Activated CD4-positive, alpha-beta T cell treated with anti-CD3 and anti-CD28 coated beads for 1 hour (primary cell): ENCODE results near the gene GRIK5.
"Not testable (repeated sequence)": the region's sequence is repeated elsewhere in the genome, so short reads cannot be mapped to it uniquely, and the experiment has no call there.

Experiments used
- DNase-seq: peaks from one replicate; pipeline ENCODE4 v3.0.0-alpha.2; 2020

Gene GRIK5

DNA sequence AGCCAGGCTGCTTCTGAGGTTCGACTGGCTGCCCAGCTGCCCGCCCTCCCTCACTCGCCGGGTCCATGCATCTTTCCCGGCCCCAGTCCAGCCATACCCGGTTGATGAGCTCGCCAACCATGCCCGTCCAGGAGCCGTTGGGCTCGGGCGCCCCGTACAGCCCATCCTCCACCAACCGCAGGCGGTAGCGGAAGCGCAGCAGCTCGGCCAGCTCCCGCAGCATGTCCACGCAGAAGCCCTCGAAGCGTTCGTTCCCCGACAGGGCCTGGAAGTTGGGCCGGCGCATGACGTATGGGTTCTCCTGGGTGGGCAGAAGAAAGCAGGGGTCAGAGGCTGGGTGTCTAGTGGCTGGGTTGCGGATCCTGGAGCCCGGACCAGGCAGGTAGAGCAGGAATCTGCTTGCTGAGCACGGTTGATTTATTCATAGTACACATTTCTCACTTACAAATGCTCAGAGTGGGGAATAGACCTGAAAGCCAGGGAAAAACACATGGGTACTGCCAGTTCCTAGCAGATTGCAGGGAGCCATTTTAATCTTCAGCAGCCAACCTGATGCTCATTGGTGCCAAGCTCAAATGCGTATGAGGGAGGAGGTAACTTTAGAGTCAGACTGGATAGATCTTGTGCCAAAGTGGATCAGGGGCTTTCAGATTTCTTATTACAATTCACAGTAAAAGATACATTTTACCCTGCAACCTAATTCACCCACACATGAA is 27.4 kb downstream of the GRIK5 start:
- no peak for DNase-seq

DNA sequence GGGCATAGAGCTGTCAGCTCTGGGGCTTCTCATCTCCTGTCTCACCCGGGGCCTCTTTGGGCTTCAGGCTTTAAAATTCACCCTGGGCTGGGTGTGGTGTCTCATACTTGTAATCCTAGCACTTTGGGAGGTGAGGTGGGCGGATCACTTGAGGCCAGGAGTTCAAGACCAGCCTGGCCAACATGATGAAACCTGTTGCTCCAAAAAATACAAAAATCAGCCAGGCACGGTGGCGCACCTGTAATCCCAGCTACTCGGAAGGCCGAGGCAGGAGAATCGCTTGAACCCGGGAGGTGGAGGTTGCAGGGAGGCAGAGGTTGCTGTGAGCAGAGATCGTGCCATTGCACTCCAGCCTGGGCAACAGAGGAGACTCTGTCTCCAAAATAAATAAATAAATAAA is 29.5 kb downstream of the GRIK5 start:
- not testable (repeated sequence) for DNase-seq

DNA sequence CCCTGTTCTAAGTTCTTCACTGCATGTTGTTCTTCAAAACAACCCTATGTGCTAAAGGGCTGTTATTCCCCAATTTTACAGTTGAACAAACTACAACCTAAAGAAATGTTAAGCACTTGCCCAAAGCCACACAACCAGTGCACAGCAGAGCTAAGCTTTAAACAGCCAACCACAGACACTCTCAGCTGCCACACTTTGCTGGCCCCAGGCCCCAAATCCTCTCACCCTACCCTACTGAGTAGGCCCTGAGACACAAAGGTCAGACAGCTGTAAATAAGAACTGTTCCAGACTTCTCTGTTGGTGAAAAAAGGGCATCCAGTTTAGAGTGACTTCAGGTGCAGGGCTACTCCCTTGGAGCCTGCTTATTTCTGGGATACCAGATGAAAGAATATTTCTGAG is 30.0 kb downstream of the GRIK5 start:
- DNase-seq, result no peak

DNA sequence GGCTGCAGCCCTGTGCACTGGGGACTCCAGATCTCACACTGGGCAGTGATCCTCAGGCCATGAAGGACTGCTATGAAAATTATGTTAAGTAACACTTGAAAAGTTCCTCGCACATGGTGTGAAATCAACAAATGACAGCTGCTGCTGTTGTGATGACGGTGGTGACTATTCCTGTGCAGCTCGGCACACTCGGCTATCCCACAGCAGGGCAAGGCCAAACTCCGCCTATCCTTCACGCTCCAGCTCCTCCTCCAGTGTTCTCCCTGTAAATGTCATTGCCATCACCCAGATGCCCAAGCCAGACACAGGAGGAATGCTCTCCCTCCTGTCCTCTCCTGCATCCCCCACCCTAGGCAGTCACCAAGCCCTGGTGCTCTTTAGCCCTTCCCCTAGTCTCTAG is 31.3 kb downstream of the GRIK5 start:
- DNase-seq, result no peak

DNA sequence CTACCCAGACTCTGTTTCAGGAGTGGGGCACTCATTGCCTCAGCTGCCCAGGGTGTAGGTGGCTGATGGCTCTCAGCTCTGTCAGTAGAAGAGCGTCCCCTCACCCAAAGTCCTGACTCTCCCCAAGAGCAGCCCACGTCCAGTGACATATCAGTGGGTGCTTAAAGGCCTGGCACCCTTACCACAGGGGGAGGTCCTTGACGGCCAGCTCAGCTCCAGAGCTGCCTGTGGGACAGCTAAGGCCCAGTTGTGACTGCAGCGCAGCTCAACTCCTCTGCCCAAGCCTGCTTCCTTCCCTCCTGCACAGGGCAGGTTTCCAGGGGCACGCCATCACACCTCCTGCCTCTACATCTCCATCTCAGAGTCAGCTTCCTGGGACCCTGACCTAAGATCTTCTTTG is 32.4 kb downstream of the GRIK5 start:
- DNase-seq, result no peak

DNA sequence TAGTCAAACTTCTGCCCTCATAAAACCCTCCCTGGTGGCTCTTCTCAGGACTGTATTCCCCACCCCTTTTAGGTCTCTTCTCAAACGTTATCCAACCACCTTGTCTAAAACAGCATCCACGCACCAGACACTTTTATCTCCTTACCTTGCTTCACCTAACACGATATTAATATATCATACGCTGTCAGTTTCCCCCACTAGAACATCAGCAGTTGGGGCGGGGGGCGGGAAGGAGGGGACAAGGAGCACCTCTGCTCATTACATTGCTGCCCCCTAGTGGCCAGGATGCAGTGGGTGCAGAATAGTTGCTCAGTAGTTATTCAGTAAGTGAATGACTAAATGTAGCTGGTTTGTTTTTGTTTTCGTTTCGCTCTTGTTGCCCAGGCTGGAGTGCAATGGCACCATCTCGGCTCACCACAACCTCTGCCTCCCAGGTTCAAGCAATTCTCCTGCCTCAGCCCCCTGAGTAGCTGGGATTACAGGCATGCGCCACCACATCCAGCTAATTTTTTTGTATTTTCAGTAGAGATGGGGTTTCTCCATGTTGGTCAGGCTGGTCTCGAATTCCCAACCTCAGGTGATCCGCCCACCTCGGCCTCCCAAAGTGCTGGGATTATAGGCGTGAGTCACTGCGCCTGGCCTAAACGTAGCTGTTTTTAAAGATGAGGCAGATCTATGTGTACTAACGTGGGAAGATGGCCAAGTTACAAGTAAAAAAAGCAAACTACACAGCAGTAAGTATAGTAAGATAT is 35.2 kb downstream of the GRIK5 start:
- DNase-seq, result peak; percentile 45

DNA sequence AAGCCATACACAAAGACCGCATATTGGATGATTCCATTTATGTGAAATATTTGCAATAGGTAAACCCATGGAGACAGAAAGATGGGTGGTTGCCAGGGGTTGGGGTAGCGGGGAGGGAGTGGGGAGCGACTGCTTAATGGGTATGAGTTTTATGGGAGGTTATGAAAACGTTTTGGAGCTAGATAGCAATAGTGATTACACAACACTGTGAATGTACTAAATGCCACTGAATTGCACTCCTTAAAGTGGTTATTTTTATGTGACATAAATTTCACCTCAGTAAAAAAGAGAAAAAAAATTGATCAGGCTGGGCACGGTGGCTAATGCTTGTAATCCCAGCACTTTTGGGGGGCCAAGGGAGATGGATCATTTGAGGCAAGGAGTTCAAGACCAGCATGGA is 36.6 kb downstream of the GRIK5 start:
- DNase-seq, result no peak

DNA sequence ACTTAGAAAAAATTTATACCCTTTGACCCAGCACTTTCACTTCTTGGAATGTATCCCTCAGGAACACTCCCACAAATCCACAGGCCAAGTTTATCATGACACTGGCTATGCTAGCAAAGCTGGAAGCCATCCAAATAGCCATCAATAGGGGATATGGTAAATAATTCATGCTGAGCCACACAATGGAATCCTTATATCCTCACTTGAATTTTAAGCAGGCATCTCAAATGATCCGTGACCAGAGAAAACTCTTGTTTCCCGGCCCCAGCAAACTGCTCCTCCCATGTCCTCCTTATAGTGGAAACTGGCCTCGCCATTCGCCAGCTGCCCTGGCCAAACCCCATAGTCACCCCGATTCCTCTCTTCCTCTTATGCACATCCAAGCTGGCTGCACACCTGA is 37.6 kb downstream of the GRIK5 start:
- no peak for DNase-seq

DNA sequence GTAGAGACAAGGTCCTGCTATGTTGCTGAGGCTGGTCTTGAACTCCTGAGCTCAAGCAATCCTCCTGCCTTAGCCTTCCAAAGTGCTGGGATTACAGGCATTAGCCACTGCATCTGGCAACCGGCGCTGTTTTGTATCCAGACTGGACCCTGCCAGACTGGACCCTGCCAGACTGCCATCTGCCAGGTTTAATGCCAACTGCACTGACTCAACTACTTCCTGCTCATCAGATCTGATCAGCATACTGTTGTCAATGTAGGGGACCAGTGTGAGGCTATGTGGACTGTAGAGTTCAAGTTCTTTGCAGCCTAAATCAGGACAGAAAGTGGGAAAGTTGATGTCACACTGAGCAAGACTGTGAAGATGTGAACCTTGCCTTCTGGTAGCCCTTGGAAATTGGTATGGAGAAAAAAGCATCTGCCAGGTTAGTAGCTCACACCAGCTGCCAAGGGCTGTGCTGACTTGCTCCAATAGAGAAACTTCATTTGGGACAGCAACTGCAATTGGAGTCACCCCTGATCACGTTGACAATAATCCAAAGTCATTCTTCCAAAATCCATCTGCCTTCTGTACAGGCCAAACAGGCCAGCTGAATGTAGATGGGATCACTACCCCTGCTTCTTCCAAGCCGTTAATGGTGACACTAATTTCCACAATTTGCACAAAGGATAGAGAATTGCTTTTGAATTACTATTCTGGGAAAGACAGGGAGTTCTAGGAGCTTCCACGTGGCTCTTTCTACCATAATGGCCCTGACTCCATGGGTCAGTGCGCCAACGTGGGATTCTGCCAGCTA is 39.2 kb downstream of the GRIK5 start:
- DNase-seq, result no peak

DNA sequence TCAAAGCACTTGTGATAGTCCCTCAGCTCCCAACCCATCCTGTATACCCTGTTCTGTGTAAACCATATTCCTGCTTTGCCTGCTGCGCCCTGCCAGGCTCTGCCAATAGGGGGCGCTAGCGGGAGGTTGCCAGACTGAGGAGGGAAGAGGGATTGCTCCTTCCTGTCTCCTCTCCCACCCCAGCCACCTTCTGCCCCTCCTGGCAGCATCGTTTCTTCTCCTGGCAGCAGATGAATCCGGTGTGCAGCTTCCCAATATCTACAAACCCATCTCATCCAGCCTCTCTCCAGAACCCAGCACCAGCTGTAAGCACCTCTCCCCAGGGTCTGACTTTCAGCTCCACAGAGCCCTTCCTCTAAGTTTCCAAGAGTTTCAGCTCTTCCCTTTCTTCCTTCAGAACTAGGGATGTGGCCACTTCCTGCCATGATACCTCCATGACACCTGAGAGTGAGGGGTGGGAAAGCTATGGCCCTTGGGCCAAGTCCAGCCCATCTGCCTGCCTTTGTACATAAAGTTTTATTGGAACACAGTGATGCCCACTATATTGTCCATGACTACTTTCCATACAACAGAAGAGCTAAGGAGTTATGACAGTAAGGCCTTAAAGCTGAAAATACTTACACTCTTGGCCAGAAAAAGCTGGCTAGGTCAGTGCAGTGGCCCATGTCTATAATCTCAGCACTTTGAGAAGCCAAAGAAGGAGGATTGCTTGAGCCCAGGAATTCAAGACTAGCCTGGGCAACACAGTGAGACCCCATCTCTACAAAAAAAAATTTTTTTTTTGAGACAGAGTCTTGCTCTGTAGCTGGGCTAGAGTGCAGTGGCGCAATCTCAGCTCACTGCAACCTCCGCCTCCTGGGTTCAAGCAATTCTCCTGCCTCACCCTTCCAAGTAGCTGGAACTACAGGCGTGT is 41.4 kb downstream of the GRIK5 start:
- no peak for DNase-seq

DNA sequence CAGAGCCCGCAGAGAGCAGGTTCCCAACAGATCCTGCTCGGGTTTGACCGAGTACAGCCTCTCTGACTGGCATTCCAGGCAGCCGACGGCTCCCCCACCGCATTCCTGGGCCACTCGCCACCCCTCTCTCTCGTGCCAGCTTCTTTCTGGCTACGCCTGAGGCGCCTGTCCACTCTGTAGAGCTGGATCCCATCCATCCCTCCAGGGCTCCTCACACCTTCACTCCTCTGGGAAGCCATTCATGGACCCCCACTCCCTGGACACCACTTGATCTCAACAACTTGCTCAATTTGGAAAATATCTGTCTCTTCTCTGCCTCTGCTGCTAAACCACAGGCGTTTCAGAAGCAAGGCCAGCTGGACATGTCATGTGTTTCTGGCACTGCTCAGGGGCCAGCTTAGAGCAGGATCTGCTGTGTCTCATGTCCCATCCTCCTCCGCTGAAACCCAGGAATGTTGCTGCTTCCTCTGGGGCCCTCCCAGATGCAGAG is 45.3 kb downstream of the GRIK5 start:
- DNase-seq, result no peak

DNA sequence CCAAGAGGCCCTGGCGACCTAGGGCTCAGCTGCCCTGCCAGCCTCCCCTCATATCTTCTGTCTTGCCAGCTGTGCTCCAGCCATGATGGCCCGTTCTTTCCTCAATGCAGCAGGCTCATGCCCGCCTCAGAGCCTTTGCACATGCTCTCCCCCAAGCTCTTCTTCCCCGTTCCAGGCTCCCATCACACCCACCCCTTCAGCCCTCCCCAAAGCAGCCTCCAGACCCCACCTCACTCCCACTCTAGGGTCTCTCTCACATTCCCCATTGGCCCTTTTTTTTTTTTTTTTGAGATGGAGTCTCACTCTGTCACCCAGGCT is 46.1 kb downstream of the GRIK5 start:
- DNase-seq, result no peak

DNA sequence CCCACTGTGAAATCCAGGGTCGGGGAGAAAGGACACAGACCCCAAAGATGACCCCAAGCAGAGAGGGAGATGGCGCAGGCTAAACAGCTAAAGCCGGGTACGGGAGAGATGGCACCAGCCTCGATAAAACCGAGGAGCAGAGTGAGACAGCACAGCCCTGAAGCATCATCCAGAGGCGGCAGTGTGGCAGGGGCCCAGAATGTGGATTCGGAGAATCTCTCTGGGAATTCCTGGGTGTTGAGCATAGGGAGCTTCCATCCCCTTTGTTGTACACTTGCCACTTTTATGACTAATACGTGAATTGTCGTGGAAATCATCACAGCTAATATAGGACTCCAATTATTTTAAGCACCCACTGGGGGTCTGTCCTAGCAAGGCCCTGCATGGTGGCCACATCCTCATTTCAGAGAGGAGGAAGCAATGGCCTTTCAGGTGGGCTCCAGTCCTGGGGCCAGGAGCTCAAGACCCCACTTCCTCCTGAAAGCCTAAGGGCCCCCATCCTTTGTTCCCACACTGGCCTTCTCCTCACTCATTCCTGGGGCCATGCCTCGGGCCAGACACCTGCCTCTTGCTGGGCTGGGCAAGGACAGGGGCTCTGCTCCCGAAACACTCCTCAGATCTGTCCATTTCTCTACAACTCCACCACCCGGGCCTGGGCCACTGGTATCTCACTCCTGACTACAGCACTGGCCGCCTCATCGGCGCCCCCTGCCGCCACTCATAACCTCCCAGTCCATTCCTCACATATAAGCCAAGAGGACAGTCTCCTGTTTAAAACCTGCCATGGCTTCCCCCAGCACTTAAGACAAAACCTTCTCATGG is 46.7 kb downstream of the GRIK5 start:
- no peak for DNase-seq

DNA sequence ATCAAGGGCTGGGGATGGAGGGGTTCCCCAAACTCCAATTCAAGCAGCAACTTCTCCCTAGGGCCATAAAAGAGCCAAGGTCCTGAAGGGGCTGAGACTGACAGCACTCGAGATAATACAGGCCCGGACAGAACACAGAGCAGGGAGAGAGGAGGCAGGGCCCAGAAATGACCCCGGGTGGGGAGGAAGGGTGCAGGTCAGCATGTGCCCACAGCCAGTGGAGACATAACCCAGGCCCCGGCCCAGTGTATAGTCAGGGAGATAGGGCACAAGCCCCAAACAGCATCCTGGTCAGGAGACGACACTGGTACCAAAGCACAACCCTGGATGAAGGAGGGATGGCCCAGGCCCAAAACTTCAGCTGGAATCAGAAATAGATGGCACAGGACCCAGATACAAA is 47.4 kb downstream of the GRIK5 start:
- no peak for DNase-seq

DNA sequence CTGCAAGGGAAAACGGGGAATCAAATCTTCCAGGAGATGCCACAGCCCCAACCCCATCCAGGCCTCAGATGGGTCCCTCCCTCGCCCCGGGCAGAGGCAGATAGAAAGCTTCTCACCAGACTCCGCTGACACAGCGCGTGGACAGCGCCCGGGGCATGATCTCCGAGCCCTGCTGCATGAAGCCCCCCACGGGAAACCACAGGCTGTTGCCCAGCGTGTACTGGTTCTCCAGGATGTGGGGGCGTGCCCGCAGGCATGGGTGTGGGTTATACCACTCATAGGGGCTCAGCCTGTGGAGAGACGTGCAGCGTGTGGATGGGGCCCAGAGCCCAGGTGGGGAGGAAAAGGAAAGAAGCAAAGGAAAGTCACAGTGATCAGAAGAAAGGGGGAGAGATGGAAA is 48.8 kb downstream of the GRIK5 start:
- DNase-seq, result no peak

DNA sequence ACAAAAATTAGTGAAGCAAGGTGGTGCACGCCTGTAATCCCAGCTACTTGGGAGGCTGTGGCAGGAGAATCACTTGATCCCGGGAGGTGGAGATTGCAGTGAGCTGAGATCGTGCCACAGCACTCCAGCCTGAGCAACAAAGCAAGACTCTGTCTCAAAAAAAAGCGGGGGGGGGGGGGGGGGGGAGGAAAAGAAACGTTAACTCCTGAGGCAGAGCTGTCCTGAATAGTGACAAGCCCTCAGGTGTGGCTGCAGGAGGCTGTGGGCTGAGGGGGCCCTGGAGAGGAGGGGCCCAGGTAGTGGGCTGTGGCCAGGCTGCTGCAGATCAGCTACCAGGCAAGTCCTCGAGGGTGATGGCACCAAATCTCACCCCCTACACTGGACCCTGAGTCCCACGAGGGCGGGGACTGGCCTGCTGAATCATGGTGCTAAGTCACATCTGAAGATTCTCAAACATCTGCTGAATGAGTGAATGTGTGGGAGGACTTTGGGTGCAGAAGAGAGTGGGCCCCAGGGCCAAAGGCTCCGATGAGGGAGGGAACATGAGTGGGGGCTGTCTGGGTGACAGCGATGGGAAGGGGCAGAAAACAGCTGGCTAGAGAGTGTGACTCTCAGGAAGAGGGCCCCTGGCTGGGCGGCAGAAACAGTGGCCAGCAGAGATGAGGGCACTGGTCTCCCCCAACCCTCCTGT is 51.4 kb downstream of the GRIK5 start:
- DNase-seq, result no peak

DNA sequence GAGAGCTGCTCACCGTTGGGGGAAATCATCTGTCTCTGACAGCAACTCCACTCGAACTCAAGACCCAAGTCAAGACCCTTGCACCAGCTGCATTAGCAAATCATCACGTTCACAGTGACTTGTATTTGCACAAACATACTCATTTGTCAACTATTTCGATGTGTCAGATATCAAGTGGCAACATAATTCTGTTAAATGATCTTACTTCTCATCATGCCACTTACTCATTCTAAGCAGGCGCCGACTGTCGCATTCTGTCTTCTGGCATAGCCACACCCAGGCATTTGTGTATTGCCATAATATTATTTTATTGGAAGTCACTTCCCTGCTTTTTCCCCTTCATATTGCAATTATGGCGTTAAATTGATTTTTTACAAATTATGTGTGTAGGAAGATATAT is 53.0 kb downstream of the GRIK5 start:
- no peak for DNase-seq

DNA sequence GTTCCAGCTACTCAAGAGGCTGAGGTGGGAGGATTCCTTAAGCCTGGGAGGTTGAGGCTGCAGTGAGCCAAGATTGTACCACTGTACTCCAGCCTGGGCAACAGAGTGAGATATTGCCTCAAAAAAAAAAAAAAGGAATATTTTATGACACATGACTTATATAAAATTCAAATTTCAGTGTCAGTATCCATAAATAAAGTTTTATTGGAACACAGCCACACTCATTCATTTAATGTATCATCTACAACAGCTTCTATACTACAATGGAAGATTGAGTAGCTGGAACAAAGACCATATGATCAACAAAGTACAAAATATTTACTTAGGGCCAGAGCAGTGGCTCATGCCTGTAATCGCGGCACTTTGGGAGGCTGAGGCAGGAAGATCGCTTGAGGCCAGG is 57.3 kb downstream of the GRIK5 start:
- DNase-seq, result not testable (repeated sequence)

DNA sequence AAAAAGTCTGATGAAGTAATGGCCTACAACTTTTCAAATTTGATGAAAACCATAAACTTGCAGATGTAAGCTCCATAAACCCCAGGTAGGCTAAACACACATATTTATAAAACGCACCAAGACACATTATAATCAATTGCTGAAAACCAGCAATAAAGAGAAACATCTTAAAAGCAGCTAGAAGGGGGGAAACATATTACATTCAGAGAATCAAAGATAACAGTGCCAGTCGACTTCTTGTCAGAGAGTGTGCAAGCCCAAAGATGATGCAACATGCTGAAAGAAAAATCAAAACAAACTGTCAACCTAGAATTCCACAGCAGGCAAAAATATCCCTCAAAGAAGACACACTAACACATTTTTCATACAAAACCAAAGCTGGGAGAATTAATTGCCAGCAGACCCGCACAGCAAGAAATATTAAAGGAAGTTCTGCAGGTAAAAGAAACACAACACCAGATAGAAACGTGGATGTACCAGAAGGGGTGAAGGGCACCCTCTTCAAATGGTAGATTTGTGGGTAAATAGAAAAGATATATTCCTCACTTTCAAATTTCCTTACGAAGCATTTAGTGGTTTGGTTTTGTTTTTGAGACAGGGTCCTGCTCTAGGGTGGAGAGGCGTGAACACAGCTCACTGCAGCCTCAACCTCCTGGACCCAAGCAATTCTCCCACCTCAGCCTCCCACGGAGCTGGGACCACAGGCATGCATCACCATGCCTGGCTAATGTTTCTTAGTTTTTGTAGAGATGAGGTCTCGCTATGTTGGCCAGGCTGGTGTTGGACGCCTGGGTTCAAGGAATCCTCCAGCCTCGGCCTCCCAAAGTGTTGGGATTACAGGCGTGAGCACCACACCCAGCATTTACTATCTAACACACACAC is 59.5 kb downstream of the GRIK5 start:
- no peak for DNase-seq

DNA sequence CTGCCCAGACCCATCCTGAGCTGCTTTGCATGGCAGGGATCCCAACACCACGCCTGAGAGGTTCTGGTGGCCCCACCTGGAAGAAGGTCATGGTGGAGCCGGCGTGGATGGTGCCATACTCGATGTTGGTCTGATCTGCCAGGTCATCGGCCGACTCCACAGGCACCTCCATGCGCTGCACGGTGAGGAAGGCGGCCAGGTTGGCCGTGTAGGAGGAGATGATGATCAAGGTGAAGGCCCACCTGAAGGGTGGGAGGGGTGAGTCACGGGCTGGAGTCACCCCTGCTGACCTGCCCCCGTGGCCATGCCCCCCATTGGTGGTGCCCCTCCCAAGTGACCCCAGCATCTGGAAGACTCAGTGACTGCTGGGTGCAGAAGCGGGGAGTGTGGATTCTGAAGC is 63.4 kb downstream of the GRIK5 start:
- no peak for DNase-seq
